NCI-H510A treated with DMSO at 0.1 percent for 48 hours (cell line): ENCODE data around the gene ADCY5.

Experiments used
- DNase-seq: peaks from one replicate; lab custom pipeline; 2025; lab: John Stamatoyannopoulos, UW

ADCY5 gene

DNA sequence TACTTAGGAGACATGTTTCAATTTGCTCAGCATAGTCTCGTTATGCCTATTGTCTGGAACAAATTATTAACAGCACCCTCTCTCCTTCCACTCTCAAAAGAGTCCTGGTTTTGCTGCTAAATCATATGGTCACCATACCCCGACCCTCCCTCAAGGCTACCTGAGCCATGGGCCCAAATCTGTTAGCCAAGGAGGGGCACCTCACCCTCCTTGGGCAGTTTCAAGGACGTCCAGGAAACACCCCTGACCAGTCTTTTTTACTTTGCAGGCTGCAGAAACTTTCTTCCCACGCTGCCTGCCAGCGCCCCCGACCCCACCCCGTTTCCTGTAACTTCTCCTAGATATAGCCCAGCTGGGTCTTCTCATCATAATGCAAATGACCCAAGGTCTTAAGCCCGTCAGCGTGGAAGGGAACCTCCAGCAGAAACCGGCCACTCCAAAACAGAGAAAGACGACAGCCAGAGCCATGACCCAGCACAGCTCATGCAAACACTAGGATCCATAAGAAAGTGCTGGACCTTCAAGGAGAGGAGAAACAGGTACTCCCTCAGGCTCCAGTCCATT lies 62.3 kb downstream of the ADCY5 start:
- DNase-seq, result no peak

DNA sequence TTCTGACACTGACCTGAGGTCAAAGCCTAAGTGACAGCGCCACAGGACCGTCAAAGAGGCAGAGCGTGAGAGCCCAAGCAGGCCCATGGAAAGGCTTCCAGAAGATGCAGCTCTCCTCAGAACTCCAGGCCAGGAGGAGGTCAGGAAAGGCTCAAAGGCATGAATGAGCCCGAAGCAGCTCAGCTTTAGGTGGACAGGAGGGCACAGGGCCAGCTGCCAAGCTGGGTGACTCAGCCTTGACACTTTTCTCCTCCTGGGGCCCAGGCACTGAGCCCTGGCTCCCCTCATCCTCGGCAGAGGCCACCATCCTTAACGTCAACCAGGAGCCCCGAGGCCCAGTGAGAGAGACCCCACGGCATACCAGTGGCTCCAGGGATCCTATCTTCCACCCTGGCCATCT lies 62.9 kb downstream of the ADCY5 start:
- no peak for DNase-seq

DNA sequence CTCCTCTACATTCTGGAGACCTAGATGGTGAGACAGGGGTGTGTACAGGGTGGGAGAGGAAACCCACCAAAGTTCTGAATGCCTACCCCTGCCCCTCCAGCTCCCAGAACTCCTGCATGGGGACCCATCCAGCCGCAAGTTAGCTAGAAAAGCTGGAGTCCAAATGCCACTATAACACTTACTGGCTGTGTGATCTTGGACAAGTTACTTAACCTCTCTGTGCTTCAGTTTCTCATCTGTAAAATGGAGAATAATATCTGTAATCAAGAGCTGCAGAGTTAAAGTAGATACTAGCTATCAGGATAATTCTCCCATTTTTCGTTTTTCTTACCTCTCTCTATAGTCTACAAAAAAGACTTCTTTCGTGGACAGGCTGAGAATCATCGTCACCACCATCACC lies 63.4 kb downstream of the ADCY5 start:
- no peak for DNase-seq

DNA sequence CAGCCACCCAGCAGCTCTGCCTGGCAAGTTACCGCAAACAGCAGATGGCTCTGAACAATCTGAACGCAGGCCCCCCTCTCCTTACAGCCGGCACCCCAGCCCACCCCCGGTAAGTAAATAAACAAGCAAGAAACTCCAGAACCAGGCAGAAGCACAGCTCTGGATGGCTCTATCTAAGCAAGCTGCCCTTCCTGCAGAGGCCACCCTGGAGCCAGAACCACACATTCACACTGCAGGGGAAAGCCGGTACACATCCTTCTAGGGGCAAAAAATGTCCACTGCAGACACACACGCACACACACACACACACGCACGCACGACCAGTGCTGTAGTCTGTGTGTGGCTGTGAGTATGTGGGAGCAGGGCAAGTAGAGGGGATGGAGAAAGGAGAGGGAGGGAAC lies 63.9 kb downstream of the ADCY5 start:
- no peak for DNase-seq

DNA sequence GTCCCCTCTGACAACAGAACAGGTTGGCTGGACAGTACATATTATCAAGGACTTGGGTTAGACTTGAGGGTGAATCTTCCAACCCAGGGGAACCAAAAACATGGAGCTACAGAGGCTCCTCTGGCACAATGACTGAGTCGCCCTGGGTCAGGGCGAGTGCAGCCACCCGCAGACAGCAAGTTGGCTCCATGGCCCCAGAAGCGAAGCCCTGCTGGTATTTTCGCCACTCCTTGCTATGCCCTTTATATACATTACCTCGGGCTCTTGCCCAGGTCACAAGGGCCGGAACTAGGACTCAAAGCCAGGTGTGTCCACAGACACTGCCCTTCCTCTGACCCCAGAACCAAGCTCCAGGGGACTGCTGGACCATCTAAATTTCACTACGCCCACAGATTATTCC lies 64.6 kb downstream of the ADCY5 start:
- no peak for DNase-seq

DNA sequence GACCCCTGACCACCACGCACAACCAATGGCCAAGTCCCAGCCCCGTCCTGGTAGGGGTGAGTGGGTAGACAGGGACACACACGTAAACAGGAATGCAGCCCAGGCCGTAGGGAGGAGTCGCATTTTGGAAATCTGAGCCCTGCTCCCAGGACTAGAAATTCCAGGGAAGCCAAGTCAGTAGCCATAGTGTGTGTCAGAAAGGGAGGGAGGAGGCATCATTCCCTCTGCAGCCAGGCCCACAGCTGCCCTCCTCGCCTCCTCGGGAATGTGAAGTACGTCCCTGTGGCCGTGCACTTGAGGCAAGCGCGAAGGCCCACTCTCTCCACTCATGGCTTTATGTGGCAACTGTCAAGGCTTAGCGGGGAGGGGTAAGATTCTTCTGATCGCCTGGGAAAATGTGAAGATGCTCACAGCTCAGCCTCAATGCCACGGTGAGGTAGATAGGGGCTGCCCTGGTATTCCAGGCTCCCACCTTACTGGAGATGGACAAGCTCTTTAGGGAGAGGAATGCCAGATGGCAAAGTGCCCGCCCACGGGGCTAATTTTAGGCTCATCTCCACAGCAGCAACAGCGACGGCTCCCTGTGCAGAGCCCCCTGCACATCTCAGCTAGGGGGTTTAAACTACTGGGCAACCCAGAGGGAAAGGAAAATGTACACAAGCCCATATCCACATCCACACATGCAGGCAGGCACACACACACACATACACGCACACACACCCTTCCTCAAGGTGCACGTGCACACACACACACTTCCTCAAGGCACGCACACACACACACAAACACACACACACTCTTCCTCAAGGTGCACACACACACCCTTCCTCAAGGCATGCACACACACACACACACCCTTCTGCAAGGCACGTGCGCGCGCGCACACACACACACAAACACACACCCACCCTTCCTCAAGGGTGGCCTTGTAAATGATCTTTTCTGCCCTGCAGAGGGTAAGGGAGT lies 65.5 kb downstream of the ADCY5 start:
- no peak for DNase-seq

DNA sequence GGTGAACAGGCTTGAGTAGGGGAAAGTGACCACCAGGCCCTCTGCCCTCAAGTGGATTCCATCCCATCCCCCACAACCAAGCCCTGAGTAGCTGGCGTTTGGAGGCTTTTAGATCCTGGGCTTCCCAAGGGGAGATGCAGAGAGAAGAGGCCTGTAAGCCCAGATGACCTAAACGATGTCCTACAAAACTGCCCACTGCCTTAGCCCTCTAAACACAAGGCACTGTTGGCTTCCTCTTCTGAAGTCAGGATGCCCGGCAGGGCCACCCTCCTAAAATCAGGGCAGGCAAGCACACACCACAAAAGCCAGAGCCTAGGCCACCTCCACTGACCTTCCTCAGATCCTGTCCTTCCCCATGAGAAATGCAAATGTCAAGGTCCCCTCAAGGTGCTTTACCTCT lies 68.6 kb downstream of the ADCY5 start:
- DNase-seq, result no peak

DNA sequence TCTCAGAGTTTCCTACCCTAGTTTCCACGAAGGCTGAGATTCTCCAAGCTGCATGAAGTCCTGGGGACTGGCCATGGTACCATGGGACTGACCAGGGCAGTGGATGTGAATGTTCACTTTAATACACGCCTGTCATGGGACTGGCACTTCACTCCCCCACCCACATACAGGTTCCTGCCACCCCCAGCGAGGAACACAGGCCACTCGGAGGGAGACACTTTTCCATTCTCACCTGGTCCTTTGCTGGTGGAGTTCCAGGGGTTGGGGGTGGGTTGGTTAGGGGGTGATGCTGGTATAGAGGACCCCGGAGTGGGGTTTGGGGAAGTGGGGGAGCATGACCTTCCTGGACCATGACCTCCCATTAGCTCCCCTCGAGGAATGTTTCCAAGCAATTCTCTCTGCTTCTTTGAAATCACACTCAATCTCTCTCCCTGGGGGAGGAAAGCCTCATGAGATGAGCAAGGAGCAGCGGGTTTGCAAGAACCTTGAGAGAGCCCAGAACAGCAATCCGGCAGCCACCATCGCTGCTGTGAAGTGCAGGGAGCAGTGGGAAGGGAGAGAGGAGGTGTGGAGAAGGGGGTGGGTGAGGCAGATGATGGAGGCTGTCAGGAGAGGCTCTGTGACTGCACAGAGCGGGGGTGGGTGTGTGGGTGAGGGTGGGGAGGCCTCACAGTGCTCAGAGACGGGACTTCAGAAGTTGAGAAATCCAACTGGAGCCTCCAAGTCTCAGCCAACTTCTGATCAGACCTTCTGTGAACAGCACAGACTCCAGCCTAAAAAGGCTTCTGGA lies 69.7 kb downstream of the ADCY5 start:
- DNase-seq, result no peak

DNA sequence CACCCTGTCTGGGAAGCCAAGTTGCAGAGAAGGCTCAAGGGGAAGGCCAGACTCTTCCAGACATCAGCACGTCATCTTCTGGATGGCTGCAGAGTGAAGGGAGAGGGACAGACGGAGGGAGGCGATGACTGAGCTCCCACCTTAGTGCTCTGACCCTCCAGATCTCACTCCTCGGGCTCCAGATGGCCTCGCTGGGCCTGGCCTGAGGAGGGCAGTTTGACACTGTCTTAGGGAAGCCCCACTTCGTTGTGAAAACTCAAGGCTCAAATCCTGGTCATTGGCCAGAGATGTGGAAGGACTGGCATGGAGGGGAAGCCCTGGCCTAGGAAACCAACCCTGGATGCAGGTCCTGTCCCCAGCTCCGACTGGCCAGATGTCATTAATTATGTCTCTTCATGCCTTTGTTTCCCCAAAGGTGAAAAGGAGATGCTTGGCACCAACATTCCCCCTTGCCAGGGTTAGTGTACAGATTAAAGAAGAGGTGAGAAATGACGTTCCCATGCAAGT lies 70.4 kb downstream of the ADCY5 start:
- no peak for DNase-seq

DNA sequence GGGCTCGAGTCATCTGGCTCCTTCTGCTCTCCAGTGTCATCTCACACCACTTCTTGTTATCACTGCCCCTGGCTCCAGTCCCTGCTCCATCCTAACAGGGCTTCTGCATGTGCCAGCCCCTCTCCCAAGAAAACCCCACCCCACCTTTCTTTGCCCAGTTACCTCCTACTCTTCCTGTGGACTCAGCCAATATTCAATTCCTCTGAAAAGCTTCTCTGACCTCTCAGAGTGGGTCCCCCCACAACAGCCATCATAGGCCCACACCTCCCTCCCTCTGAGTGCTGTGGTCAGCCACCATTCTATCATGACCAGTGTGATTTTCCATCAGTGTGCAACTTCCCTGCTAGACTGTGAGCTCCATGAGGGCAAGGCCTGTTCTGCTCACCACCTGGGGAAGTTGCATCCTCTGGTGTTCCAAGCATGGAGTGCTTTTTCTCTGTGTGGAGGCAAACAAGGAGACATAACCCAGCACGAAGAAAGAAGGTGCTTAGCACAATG lies 71.6 kb downstream of the ADCY5 start:
- no peak for DNase-seq

DNA sequence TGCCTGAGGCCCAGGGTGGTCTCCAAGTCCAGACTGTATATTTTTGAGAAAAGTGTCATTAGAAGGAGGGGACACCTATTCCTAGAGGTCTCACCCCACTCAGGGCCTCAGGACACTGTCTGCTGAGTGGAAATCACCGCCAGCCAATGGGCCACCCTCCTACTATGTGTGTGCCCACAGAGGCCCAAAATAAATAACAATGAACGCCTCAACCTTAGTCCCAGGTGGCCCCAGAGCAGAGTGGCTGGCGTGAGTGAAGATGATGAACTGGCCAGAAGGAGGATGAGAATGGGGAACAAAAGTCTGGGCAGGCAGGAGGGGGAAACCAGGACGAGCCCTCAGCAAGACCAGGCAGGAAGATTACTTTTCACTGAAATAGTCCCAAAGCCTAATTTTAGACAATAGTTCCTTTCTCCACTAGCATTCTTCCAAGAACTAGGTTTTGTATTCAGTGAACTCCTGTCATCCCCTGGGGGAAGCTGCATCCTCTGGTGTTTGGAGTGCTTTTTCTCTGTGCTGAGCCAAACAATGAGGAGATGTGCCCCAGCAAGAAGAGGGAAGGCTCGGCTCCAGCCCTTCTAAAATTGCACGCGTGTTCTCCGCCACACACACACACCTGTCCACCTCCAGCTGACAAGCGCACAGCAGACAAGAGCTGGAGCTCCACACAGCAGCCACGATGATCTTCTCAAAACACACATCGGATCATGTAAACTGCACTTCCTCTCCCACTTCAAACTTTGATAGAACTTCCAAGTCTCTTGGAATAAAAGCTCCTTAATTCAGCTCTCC lies 72.2 kb downstream of the ADCY5 start:
- no peak for DNase-seq

DNA sequence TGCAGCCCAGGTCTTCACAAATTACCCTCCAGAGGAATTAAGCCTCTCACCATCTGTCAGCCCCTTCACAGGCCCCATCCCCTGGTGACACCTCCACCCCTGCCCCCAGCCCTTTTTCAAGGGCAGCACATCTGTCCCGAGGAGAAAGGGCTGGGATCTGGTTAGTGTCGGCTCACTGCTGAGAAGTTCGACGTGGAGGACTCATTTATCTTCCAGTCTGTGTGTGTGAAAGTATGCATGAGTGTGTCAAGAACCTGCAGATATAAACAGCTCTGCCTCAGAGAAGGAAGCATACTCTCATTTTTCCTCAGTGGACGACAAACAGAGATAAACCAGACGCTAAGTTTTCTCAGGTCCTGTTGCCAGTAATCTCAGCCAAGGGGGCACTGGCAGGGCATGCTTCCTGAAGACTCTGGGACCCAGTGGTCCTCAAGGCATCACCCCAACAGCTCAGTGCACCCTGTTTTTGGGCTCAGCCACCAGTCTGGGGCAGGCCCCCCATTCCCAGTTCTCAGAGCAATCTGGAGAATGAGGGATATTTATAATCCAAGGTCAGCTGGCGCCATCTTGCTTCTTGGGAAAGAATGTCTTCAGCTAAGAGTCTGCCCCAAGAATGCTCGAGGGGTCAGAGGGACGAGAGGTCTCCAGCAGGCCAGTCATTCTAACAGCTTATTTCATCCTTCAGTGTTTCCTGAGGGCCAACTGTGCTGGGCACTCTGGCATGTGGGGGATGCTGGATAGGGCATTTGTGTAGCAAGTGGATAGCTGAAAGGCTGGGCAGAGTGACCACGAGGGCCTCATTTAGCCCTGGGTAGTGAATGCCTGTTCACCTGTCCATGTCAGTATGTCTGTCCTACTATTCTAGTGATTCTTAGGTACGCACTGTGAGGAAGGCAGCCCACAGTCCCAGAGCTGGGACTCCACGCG lies 73.6 kb downstream of the ADCY5 start:
- no peak for DNase-seq

DNA sequence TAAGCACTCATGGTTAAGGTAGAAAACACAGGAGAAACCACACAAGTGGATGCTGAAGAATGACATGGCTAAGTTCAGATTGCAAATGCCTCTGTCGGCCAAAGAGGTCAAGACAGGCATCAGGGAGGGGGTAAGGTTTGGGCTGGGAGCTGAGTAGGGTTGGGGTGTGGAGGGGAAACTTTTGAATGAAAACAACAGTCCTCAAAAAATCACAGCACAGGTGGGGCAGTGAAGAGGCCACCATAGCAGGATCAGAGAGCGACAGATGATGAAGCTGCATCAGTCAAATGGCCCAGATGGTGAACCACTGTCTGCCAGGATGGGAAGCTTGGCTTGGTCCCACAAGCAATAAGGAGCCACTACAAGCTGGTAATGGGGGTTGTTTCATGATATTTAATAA lies 74.9 kb downstream of the ADCY5 start:
- no peak for DNase-seq

DNA sequence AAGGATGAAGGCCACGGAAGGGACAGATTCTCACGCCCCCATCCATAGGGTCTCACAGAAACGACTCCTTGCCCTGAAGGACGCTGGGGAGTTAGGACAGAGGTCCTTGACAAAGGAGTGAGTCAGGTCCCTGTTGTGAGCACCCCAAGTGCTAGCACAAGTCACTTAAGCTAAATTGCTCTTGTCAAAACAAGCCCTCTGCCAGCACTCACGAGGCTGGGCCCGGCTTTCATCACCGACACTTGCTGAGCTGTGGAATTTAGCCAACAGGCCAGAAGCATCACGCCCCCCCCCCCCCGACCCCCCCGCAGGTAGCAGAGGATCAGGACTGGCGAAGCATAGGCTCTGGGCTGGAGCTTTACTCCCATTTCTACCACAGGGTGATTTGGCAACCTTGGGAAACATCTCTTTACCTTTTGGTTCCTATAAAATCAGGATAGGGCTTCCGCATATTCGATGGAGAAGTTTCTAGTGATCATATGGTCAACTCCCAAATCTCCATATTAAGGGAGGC lies 75.4 kb downstream of the ADCY5 start:
- DNase-seq, result no peak

DNA sequence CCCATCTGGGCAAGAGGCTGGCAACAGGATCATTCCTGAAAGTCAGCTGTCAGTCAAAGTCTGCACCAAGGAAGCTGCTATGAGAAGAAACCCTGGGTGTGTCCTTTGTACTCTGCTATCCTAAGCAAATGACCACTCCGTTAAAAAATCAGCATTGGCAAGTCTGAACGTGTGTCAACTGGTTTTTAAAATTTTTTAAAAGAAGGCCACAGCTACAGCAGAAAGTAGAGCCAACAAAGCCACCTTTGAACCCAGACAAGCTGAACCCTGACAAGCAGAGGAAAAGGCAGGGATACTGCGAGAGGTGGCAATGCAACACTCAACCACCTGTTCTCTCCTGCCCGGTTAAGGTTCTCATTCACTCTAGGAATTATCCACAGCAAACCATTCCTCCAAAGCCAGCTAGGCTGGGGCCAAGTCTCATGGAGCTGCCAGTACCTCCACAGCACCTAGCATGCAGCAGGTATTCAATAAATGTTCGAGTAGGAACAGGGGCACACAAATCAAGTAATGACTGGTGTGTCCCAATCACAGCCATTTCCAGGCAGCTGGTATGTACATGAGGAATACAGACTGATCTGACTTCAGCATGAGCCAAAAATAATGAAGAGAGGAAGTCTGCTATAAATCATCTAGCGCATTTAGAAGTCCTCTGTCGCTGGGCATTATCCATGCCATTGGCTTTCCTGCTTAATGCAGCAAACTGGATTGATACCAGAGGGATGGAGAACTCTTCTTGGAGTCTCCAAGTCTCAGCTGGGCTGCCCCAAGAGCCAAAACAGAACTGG lies 76.0 kb downstream of the ADCY5 start:
- no peak for DNase-seq

DNA sequence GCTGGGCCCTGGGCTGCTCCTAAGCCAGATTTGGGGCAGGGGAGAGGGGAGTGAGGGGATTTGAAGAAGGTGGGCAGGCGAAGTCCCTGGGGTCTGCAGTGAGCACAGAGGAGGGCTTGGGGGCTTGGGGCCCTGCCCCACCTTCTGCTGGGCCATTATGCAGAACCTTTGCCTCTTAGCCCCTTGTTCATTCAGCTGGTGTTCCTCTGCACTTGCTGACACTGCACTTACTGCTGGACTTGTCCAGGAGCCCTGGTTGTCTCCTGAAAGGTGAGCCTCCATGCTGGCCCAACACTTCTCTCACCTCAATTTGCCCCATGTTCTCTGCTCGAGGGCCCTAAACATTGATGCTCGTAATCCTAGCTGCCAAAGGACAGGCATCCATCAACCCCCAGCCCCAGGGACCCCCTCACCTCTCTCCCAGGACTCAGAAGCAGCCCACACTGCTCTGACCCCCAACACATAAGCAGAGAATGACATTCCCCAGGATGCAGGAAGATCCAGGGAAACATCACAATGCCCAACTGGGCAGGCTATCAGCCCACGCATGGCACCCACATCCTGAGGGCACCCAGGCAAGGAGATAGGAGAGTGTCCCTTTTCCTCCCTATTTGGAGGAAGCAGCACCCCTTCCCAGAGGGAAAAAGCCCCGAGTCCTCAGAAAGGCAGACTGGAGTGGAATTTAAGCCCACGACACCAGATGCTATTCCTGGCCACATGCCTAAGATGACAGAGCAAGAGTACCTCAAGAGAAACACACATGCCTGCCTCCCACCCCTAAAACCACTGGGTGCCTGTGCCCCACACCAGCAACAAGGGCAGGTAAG lies 76.8 kb downstream of the ADCY5 start:
- DNase-seq, result no peak

DNA sequence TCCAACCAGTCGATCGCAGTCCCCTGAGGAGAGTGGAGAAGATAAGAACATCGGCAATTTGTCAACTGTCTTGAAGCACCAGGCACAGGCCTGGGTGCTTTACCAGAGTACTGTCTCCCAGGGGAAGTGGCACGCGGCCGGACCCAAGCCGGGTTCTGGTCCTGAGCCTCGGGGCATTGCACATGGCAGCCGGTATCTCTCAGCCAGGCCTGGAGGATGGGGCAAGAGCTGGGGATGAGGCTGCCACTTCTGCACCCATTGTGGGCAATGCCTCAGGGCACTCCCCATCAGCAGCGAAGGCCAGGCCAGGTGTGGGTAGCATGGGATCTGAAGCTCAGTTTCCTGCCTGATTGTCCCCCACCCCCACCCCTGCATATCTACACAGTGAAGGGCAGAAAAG lies 77.5 kb downstream of the ADCY5 start:
- DNase-seq, result no peak

DNA sequence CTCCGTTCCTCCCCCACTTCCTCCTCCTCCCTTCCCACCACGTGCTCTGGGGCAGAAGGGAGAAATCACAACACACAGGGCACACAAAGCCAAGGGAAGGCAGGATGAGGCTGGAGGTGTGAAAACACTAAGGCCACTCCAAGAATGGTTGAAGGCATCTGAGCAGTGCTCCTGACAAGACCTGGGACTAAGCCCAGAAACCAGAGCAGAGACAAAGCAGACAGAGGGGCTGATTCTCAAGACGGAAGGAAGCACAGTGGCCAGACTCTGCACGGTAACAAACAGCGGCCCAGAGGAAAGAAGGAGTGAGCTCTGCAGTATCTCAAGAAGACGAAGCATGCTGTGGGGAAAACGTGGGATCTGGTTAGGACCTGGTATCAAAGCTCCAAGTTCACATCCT lies 78.1 kb downstream of the ADCY5 start:
- no peak for DNase-seq

DNA sequence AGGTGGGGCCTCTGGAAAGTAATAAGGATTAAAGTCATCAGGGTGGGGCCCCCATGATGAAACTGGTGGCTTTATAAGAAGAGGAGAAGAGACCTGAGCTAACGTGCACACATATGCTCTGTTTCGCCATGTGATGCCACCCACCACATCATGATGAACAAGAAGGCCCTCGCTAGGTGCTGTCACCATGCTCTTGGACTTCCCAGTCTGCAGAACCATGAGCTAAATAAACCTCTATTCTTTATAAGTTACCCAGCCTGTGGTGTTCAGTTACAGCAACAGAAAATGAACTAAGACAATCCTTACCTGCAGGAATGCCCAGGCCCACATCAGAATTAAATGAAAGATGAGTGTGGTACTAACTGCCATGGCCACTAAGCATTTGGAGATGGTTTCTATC lies 79.8 kb downstream of the ADCY5 start:
- DNase-seq, result no peak
